Globus pallidus (tissue), 1 donor: ENCODE data around the gene PCDHGA11.
"Not testable (repeated sequence)": the region's sequence is repeated elsewhere in the genome, so short reads cannot be mapped to it uniquely, and the experiment has no call there.

ENCODE experiments used
- DNase-seq: peaks from one replicate; pipeline ENCODE4 v3.0.0-alpha.2; 2015; ENCODE audit warnings: low spot score

The PCDHGA11 gene

DNA sequence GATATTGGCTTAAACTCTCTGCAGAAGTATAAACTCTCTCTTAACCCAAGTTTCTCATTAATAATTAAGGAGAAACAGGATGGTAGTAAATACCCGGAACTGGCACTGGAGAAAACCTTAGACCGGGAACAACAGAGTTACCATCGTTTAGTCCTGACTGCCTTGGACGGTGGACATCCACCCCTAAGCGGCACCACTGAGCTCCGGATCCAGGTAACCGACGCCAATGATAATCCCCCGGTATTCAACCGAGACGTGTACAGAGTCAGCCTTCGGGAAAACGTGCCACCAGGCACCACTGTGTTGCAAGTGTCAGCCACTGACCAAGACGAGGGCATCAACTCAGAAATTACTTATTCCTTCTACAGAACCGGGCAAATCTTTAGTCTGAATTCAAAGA is 22.2 kb upstream of the PCDHGA11 start:
- no peak for DNase-seq

DNA sequence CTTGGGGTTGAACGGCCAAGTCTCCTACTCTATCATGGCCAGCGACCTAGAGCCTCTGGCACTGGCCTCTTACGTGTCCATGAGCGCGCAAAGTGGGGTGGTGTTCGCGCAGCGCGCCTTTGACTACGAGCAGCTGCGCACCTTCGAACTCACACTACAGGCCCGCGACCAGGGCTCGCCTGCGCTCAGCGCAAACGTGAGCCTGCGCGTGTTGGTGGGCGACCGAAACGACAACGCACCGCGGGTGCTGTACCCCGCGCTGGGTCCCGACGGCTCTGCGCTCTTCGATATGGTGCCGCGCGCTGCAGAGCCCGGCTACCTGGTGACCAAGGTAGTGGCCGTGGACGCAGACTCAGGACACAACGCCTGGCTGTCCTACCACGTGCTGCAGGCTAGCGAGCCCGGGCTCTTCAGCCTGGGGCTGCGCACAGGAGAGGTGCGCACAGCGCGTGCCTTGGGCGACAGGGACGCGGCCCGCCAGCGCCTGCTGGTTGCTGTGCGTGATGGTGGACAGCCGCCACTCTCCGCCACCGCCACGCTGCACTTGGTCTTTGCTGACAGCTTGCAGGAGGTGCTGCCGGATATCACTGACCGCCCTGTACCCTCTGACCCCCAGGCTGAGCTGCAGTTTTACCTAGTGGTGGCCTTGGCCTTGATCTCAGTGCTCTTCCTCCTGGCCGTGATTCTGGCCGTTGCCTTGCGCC is 21.1 kb upstream of the PCDHGA11 start:
- no peak for DNase-seq

DNA sequence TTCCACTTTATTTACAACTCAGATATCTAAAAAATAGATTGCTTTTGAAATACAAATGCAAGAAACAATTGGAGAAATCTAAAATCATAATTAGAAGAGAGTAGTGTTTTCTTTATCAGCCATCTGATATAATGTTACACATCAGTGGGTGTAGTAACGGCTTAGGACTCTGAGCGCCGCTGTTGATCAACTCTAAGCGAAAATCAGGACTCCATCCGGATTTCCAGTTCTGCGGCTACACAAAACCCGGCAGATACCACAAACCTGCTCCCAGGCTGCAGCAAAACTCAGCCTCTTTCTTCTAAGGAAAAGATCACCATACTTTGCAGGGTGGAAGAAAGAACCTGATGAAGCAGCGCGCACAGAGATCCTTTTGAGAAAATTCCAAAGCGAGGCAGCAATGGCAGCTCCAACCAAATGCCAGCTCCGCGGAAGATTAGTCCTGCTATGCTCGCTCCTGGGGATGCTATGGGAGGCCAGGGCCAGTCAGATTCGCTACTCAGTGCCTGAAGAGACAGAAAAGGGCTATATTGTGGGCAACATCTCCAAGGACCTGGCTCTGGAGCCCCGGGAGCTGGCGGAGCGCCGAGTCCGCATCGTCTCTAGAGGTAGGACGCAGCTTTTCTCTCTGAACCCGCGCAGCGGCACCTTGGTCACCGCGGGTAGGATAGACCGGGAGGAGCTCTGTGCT is 18.2 kb upstream of the PCDHGA11 start, which contains the start of gene PCDHGA9:
Gene PCDHGA9 (plus strand): TSS at position 226 of the 691 bp plus-strand sequence. CDS start 175 bp downstream, at position 401.
- peak; percentile 21 for DNase-seq

DNA sequence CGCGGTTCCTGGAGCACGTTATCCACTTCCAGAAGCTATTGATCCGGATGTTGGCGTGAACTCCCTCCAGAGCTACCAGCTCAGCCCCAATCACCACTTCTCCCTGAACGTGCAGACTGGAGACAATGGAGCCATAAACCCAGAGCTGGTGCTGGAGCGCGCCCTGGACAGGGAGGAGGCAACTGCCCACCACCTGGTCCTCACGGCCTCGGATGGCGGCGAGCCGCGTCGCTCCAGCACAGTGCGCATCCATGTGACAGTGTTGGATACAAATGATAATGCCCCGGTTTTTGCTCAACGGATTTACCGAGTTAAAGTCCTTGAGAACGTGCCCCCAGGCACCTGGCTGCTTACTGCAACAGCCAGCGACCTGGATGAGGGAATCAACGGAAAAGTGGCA is 17.5 kb upstream of the PCDHGA11 start:
- DNase-seq, result no peak

DNA sequence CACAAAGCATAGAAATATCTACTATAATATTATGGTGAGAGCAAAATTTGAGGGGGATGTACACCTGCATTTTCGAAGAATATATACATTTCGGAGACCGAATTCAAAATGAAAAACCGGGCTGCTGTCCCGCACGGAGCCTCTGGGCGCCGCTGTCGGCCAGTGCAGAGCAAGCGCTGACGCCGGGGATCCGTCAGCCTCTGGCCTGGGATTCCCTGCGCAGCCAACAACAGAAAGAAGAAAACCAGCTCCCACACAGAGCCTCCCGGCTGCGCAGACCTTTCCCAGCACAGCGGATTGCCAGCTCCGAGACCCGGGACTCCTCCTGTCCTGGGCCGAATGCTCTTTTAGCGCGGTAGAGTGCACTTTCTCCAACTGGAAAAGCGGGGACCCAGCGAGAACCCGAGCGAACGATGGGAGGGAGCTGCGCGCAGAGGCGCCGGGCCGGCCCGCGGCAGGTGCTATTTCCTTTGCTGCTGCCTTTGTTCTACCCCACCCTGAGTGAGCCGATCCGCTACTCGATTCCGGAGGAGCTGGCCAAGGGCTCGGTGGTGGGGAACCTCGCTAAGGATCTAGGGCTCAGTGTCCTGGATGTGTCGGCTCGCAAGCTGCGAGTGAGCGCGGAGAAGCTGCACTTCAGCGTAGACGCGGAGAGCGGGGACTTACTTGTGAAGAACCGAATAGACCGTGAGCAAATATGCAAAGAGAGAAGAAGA is 12.9 kb upstream of the PCDHGA11 start, which contains the start of gene PCDHGB6:
Gene PCDHGB6 (plus strand): TSS at position 232 of the 716 bp plus-strand sequence. CDS start 182 bp downstream, at position 414.
- DNase-seq, result not testable (repeated sequence)

DNA sequence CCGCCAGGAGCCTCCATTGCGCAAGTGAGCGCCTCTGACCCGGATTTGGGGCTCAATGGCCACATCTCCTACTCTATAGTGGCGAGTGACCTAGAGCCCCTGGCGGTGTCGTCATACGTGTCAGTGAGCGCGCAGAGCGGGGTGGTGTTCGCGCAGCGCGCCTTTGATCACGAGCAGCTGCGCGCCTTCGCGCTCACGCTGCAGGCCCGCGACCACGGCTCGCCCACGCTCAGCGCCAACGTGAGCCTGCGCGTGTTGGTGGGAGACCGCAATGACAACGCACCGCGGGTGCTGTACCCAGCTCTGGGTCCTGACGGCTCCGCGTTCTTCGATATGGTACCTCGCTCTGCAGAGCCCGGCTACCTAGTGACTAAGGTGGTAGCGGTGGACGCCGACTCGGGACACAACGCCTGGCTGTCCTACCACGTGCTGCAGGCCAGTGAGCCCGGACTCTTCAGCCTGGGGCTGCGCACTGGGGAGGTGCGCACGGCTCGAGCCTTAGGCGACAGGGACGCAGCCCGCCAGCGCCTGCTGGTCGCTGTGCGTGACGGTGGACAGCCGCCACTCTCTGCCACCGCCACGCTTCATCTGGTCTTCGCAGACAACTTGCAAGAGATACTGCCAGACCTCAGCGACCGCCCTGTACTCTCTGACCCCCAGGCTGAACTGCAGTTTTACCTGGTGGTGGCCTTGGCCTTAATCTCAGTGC is 11.1 kb upstream of the PCDHGA11 start:
- DNase-seq, result no peak

DNA sequence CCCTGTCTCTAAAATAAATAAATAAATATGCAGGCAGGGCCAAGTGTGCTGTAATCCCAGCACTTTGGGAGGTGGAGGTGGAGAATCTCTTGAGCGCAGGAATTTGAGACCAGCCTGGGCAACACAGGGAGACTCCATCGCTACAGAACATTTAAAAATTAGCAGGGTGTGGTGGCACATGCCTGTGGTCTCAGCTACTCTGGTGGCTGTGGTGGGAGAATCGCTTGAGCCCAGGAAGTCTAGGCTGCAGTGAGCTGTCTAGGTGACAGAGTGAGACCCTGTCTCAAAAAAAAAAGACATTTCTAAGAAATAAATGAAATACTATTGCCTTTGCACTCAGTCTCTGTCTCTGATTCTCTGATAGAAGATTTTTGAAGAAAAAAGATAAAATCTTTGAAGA is 9.3 kb upstream of the PCDHGA11 start:
- no peak for DNase-seq

DNA sequence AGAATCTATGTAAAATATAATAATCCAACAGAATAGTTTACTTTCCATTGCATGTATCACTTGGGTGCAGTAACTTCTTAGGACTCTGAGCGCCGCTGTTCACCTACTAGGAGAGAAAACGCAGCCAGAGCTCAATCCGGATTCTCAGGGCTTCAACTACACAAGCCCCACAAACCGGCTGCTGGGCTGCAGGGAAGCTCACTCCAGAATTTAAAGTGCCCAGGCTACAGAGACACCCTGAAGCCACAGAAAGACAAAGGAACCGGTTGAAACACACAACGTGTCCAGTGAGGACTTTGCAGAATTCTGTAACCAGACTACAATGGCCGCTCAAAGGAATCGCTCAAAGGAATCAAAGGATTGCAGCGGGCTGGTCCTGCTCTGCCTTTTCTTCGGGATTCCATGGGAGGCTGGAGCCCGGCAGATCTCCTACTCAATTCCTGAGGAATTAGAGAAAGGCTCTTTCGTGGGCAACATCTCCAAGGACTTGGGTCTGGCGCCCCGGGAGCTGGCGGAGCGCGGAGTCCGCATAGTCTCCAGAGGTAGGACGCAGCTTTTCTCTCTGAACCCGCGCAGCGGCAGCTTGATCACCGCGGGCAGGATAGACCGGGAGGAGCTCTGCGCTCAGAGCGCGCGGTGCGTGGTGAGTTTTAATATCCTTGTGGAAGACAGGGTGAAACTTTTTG is 7.9 kb upstream of the PCDHGA11 start, which contains the start of gene PCDHGA10:
Gene PCDHGA10 (plus strand): TSS at position 134 of the 686 bp plus-strand sequence. CDS start 189 bp downstream, at position 323.
- DNase-seq, result peak; percentile 17

DNA sequence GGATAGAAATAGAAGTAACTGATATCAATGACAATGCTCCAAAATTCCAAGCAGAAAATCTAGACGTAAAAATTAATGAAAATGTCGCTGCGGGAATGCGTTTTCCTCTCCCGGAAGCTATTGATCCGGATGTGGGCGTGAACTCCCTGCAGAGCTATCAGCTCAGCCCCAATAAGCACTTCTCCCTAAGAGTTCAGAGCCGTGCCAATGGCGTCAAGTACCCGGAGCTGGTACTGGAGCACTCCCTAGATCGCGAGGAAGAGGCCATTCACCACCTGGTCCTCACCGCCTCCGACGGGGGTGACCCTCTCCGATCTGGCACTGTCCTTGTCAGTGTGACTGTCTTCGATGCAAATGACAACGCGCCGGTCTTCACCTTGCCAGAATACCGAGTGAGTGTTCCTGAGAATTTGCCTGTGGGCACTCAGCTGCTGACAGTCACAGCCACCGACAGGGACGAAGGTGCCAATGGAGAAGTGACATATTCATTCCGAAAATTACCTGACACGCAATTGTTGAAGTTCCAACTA is 7.2 kb upstream of the PCDHGA11 start:
- DNase-seq, result no peak

DNA sequence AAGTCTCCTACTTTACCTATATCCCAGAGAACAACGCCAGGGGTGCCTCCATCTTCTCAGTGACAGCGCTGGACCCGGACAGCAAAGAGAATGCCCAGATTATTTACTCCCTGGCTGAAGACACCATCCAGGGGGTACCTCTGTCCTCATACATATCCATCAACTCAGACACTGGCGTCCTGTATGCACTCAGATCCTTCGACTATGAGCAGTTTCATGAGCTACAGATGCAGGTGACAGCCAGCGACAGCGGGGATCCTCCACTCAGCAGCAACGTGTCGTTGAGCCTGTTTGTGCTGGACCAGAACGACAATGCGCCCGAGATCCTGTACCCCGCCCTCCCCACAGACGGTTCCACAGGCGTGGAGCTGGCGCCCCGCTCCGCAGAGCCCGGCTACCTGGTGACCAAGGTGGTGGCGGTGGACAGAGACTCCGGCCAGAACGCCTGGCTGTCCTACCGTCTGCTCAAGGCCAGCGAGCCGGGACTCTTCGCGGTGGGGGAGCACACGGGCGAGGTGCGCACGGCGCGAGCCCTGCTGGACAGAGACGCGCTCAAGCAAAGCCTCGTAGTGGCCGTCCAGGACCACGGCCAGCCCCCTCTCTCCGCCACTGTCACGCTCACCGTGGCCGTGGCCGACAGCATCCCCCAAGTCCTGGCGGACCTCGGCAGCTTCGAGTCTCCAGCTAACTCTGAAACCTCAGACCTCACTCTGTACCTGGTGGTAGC is 6.1 kb upstream of the PCDHGA11 start:
- DNase-seq, result not testable (repeated sequence)

DNA sequence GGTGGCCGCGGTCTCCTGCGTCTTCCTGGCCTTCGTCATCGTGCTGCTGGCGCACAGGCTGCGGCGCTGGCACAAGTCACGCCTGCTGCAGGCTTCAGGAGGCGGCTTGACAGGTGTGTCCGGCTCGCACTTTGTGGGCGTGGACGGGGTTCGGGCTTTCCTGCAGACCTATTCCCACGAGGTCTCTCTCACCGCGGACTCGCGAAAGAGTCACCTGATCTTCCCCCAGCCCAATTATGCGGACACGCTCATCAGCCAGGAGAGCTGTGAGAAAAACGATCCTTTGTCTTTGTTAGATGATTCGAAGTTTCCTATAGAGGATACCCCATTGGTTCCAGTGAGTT is 5.6 kb upstream of the PCDHGA11 start:
- not testable (repeated sequence) for DNase-seq

DNA sequence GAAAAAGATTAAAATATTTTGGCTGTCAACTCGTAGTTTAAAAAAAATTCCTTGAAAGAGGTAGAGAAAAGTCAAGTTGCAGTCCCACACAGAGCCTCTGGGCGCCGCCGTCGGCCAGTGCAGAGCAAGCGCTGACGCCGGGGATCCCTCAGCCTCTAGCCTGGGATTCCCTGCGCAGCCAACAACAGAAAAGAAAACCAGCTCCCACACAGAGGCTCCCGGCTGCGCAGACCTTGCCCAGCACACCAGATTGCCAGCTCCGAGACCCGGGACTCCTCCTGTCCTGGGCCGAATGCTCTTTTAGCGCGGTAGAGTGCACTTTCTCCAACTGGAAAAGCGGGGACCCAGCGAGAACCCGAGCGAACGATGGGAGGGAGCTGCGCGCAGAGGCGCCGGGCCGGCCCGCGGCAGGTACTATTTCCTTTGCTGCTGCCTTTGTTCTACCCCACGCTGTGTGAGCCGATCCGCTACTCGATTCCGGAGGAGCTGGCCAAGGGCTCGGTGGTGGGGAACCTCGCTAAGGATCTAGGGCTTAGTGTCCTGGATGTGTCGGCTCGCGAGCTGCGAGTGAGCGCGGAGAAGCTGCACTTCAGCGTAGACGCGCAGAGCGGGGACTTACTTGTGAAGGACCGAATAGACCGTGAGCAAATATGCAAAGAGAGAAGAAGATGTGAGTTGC is 3.2 kb upstream of the PCDHGA11 start, which contains the start of gene PCDHGB7:
Gene PCDHGB7 (plus strand): TSS at position 184 of the 679 bp plus-strand sequence. CDS start 183 bp downstream, at position 367.
- DNase-seq, result peak; percentile 41

DNA sequence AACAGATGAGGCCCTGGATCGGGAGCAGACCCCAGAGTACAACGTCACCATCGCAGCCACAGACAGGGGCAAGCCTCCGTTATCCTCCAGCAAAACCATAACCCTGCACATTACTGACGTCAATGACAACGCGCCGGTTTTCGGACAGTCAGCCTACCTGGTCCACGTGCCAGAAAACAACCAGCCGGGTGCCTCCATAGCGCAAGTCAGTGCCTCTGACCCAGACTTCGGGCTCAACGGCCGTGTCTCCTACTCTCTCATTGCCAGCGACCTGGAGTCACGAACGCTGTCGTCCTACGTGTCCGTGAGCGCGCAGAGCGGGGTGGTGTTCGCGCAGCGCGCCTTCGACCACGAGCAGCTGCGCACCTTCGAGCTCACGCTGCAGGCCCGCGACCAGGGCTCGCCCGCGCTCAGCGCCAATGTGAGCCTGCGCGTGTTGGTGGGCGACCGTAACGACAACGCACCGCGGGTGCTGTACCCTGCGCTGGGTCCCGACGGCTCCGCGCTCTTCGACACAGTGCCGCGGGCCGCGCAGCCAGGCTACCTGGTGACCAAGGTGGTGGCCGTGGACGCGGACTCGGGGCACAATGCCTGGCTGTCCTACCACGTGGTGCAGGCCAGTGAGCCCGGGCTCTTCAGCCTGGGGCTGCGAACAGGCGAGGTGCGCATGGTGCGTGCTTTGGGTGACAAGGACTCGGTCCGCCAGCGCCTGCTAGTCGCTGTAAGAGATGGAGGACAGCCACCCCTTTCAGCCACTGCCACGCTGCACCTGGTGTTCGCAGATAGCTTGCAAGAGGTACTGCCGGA is 1.6 kb upstream of the PCDHGA11 start:
- DNase-seq, result no peak

DNA sequence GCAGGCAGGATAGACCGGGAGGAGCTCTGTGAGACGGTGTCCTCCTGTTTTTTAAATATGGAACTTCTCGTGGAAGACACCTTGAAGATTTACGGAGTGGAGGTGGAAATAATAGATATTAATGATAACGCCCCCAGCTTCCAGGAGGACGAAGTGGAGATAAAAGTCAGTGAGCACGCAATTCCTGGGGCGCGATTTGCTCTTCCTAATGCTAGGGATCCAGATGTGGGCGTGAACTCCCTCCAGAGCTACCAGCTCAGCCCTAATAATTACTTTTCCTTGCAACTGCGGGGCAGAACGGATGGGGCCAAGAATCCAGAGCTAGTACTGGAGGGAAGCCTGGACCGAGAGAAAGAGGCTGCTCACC is 621 bp downstream of the PCDHGA11 start:
- DNase-seq, result no peak

DNA sequence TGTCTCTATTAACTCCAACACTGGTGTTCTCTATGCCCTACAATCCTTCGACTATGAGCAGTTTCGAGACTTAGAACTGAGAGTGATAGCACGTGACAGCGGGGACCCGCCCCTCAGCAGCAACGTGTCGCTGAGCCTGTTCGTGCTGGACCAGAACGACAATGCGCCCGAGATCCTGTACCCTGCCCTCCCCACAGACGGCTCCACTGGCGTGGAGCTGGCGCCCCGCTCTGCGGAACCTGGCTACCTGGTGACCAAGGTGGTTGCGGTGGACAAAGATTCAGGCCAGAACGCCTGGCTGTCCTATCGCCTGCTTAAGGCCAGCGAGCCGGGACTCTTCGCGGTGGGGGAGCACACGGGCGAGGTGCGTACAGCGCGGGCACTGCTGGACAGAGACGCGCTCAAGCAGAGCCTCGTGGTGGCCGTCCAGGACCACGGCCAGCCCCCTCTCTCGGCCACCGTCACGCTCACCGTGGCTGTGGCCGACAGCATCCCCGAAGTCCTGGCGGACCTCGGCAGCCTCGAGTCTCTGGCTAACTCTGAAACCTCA is 2.0 kb downstream of the PCDHGA11 start:
- DNase-seq, result no peak

DNA sequence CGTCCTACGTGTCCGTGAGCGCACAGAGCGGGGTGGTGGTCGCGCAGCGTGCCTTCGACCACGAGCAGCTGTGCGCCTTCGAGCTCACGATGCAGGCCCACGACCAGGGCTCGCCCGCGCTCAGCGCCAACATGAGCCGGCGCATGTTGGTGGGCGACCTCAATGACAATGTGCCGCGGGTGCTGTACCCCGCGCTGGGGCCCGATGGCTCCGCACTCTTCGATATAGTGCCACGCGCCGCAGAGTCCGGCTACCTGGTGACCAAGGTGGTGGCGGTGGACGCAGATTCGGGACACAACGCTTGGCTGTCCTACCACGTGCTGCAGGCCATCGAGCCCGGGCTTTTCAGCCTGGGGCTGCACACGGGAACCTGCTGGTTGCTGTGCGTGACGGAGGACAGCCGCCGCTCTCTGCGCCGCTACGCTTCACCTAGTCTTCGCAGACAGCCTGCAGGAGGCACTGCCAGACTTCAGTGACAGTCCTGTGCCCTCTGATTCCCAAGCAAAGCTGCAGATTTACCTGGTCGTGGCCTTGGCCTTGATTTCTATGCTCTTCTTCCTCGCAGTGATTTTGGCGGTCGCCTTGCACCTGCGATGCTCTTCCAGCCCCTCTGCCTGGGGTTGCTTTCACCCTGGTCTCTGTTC is 7.1 kb downstream of the PCDHGA11 start:
- DNase-seq, result no peak

DNA sequence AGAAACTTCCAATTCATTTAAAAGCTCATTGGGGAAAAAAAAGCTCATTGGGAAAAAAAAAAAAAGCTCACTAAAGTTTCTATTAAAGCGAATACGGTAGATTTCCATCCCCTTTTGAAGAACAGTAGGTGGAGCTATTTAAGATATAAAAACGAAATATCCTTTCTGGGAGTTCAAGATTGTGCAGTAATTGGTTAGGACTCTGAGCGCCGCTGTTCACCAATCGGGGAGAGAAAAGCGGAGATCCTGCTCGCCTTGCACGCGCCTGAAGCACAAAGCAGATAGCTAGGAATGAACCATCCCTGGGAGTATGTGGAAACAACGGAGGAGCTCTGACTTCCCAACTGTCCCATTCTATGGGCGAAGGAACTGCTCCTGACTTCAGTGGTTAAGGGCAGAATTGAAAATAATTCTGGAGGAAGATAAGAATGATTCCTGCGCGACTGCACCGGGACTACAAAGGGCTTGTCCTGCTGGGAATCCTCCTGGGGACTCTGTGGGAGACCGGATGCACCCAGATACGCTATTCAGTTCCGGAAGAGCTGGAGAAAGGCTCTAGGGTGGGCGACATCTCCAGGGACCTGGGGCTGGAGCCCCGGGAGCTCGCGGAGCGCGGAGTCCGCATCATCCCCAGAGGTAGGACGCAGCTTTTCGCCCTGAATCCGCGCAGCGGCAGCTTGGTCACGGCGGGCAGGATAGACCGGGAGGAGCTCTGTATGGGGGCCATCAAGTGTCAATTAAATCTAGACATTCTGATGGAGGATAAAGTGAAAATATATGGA is 9.7 kb downstream of the PCDHGA11 start, which contains the start of gene PCDHGA12:
Gene PCDHGA12 (plus strand): TSS at position 176 of the 782 bp plus-strand sequence. CDS start 253 bp downstream, at position 429.
- peak; percentile 34 for DNase-seq
